Cerebellar cortex (tissue), 1 donor: ENCODE measurements around the gene SLAMF6.
"Not testable (repeated sequence)": the region's sequence is repeated elsewhere in the genome, so short reads cannot be mapped to it uniquely, and the experiment has no call there.

Experiments used
- DNase-seq: peaks from one replicate; pipeline ENCODE4 v3.0.0-alpha.2; 2015; ENCODE audit warnings: low spot score

The SLAMF6 gene

GRCh38 chr1:160522622-160523345 is at the start of gene SLAMF6:
Gene SLAMF6, minus strand, starts transcription at chr1:160523255. Its CDS starts 63 bp downstream, at chr1:160523192.
- DNase-seq, result no peak

GRCh38 chr1:160570840-160571239 is 47.8 kb upstream of the SLAMF6 start:
- DNase-seq, result no peak

GRCh38 chr1:160569806-160570205 is 46.8 kb upstream of the SLAMF6 start:
- no peak for DNase-seq

- no peak for DNase-seq
These were observed 45.0 kb upstream of the SLAMF6 start for GRCh38 chr1:160567858-160568682.

GRCh38 chr1:160567341-160567740 is 44.3 kb upstream of the SLAMF6 start:
- no peak for DNase-seq

- no peak for DNase-seq
These were observed 42.5 kb upstream of the SLAMF6 start for GRCh38 chr1:160565564-160565963.

GRCh38 chr1:160563230-160563629 is 40.2 kb upstream of the SLAMF6 start:
- not testable (repeated sequence) for DNase-seq

GRCh38 chr1:160562745-160563144 is 39.7 kb upstream of the SLAMF6 start:
- not testable (repeated sequence) for DNase-seq

GRCh38 chr1:160560806-160561205 is 37.8 kb upstream of the SLAMF6 start:
- no peak for DNase-seq

- DNase-seq, result no peak
These were observed 37.1 kb upstream of the SLAMF6 start for GRCh38 chr1:160560045-160560705.

GRCh38 chr1:160559437-160559836 is 36.4 kb upstream of the SLAMF6 start:
- not testable (repeated sequence) for DNase-seq

- DNase-seq, result no peak
These were observed 35.8 kb upstream of the SLAMF6 start for GRCh38 chr1:160558660-160559380.

- peak; percentile 9 for DNase-seq
These were observed 30.7 kb upstream of the SLAMF6 start for GRCh38 chr1:160553778-160554177.

GRCh38 chr1:160552425-160552824 is 29.4 kb upstream of the SLAMF6 start:
- DNase-seq, result no peak

GRCh38 chr1:160550572-160551034 is 27.5 kb upstream of the SLAMF6 start:
- no peak for DNase-seq

GRCh38 chr1:160549665-160550006 is 26.6 kb upstream of the SLAMF6 start:
- no peak for DNase-seq

- DNase-seq, result peak; percentile 97
These were observed 26.1 kb upstream of the SLAMF6 start for GRCh38 chr1:160548960-160549664.

- no peak for DNase-seq
These were observed 25.1 kb upstream of the SLAMF6 start for GRCh38 chr1:160548183-160548582.

GRCh38 chr1:160547422-160547821 is 24.4 kb upstream of the SLAMF6 start:
- DNase-seq, result peak; percentile 67

GRCh38 chr1:160546942-160547341 is 23.9 kb upstream of the SLAMF6 start:
- DNase-seq, result no peak

- DNase-seq, result peak; percentile 39
These were observed 21.6 kb upstream of the SLAMF6 start for GRCh38 chr1:160544647-160545046.
